Epidermal melanocyte (primary cell): ENCODE measurements around the gene ZNFX1.
"Not testable (repeated sequence)": the region's sequence is repeated elsewhere in the genome, so short reads cannot be mapped to it uniquely, and the experiment has no call there.

Experiments used
- DNase-seq: peaks from one replicate; pipeline ENCODE4 v3.0.0; 2011; ENCODE audit warnings: low spot score; ENCODE audit not compliant: insufficient read length

ZNFX1 gene

DNA sequence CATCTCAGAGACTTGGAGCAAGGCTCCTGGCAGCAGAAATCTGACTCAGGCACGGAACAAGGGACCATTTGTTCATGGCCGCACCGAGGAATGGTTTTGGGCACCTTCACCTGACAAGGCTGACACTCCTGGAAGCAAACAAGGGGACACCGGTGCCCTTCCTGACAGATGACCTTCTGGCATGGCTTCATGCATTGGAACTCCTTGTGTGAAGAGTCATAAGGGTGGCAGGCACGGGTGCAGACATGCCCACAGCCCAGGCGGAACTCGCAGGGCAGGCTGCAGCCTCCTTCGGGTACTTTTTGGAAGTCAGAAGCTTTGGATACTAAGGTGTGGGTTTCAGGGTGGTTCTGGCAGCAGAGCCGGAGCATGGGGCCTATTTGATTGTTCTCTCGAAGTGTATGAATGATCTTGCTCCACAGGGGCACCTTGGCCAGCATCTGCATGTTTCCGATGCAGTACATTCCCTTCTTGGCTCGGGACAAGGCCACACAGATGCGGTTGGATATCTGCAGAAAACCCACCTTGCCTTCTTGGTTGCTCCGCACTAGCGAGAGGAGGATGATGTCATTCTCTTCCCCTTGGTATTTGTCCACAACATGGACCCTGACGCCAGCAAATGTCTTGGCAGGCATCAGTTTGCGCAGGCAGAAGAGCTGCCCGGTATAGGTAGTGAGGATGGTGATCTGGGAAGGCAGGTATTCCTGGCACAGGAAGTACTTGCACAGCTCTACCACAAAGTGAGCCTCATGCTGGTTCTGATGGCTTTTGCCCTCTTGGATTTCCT is 28.8 kb downstream of the ZNFX1 start:
- DNase-seq, result no peak

DNA sequence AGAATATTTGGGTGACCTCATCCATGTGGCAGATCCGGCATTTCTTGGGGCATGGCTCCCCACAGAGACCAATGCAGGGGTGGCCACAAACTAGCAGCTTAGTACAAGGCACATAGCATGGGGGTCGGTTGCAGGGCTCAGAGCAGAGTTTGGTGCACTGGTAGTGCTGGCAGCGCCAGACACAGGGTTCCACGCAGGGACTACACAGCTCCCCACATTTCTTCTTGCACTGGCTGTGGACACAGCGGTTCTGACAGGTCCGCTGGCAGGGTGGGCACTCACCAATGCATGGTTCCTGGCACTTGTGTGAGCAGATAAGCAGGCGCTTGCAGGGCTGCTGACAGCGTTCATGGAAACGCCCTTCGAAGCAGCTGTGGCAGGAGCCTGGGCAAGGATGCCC is 29.6 kb downstream of the ZNFX1 start:
- no peak for DNase-seq

DNA sequence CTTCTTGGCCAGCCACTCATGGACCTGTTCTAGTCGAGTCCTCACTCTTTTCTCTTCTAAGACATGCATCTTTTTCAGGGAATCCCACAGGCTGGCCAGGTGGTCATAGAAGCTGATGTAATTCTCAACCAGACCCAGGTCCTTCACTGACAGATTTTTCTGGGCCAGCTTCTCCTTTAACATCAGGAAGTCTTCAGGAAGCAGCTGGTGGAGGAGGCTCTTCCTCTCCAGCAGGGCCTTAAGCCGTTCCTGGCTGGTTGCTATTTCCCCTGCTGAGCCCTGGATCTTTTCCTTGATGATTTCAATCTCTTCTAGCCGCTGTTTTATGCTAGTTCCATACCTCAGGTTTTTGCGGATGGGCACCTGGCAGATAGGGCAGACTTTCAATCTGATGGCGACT is 30.1 kb downstream of the ZNFX1 start:
- no peak for DNase-seq

- no peak for DNase-seq
Observed at GRCh38 chr20:49247169-49247723, 30.6 kb downstream of the ZNFX1 start.

DNA sequence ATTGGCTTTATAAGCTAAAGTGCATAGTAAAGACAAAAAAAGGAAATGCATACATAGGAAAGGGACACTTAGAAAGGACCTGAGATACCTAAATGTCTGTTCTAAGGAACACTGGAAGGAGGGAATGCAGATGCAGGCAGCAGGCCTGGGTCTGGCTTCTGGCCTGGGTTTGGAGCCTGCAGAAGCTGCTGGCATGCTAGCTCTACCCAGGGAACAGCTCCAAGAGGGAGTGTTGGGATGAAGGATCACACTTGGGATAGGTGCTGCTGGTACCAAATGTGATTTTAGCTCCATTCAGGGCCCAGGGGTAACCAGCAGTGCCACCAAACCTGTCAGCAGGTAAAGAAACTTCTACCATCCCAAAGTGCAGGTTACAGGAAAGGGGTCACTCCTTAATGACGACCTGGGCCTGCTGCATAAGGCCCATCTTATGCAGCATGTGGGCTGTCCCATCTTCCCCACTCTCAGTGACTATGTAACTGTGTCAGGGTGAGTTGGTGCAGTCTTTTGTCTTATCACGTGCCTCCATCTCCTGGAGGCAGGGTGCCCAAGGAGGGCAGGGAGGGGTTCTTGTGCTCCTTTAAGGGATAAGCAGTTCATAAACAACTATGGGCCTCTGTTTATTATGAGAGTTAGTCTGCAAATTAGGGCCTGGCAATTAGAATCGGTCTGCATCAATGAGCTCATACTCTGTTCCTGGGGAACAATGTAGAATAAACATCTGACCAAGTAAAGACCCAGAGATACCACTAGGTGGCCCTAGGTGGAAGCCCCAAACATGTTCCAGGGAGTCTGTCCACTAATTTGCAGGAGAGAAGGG is 31.7 kb downstream of the ZNFX1 start:
- DNase-seq, result peak; percentile 44

DNA sequence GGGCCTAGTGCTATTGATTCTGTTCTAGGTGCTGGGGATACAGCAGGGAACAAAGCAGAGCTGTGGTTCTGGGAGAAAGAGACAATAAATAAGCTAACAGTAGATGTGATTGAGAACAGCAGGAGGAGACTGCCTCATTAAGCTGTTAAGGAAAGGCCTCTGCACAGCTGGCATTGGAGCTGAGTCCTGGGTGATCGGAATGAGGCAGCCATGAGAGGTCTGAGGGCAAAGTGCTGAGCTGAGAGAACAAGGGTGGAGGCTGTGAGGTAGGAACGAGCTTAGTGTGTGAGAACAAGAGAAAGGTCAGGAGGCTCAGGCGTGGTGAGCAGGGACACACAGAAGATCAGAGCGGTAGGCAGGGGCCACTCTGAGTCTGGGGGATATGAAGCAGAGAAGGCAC is 40.3 kb downstream of the ZNFX1 start:
- no peak for DNase-seq

DNA sequence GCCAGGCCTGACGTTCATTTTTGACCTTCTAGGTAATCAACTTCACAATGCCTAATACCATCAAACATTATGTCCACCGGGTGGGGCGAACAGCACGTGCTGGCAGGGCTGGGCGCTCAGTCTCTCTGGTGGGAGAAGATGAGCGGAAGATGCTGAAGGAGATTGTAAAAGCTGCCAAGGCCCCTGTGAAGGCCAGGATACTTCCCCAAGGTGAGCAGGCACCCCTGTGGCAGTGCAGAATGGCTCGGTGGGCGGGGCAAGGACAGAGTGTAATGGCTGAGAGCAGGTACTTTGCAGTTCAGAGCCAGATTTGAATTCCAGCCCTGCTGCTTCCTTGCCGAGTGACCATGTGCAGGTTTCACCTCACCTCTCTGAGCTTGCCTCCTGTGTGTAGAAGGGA is 41.6 kb downstream of the ZNFX1 start:
- DNase-seq, result no peak

- DNase-seq, result no peak
Observed at GRCh38 chr20:49234831-49235230, 43.0 kb downstream of the ZNFX1 start.

DNA sequence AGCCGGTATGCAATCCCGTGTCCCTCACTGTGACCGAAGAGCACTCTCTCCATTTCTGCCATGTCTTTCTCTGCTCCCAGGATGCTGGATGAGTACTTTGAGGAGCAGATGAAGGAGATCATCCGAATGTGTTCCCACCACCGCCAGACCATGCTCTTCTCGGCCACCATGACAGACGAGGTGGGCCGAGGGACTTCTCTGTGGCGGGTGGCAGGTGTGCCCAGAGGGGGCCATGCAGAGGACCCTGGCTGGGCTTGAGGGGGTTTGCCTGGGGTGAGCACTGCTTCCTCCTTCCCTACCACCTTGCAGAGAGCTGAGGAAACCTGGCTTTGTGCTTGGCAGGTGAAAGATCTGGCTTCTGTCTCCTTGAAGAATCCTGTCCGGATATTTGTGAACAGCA is 44.6 kb downstream of the ZNFX1 start:
- DNase-seq, result no peak

DNA sequence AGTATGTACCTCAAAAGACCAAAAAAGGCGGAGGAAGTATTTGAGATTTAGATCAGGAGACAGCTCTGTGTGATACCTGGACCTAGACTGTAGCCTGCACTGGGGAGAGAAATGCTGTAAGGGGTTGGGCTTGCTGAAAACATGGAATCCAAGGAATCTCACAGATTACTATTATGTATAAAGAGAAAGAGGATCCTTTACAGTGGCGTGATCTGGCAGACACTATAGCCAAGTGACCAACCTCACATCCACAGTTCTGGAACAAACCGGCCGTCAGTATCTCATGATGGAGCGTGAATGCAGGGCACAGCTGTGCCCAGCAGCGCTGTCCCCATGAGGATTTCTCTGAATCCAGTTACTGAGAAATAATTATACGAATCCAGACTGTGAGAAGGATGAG is 46.4 kb downstream of the ZNFX1 start:
- no peak for DNase-seq

GRCh38 chr20:49230561-49231133 is 47.2 kb downstream of the ZNFX1 start:
- no peak for DNase-seq

DNA sequence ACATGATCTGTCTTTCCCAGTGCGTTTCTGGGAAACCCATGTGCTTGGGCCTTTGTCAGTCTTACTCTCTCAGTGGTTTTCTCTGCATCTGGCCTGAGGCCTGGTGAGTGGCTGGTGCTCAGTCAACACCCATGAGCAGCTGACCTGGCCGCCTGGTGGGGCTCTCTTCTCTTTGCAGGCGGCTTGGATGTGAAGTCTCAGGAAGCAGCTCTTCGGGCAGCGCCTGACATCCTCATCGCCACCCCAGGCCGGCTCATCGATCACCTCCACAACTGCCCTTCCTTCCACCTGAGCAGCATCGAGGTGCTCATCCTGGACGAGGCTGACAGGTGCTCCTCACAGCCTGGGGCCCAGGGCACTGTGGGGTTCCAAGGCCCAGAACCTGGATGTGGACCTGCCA is 47.8 kb downstream of the ZNFX1 start:
- DNase-seq, result no peak

DNA sequence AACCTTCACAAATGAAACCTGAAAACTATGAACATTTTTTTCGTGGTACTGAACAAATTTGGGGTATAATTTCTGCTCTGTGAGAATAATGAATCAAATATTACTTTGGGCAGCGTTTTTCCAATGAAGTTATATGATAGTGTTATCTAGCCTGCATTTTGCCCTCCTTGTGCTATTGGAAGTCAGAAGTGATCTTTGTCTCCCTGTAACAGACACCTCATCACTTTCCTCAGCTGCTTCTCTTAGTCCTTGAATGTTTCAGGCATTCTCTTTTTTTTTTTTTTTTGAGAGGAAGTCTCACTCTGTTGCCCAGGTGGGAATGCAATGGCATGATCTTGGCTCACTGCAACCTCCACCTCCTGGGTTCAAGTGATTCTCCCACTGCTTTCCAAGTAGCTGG is 48.5 kb downstream of the ZNFX1 start:
- DNase-seq, result no peak

DNA sequence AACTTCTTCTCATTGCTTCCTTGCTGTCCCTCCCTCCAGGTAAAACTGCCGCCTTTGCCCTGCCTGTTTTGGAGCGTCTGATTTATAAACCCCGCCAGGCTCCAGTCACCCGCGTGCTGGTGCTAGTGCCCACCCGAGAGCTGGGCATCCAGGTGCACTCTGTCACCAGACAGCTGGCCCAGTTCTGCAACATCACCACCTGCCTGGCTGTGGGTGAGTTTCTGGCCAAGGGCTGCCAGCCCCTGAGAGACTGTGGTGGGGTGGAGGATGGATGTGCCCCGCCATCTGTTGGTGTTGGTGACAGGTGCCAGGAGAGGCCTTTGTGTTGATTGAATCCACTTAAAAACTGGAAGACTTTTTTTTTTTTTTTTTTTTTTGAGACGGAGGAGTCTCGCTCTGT is 49.2 kb downstream of the ZNFX1 start:
- DNase-seq, result no peak

- no peak for DNase-seq
Observed at GRCh38 chr20:49225896-49226295, 52.0 kb downstream of the ZNFX1 start.

- DNase-seq, result no peak
Observed at GRCh38 chr20:49219924-49220831, 57.7 kb downstream of the ZNFX1 start.

DNA sequence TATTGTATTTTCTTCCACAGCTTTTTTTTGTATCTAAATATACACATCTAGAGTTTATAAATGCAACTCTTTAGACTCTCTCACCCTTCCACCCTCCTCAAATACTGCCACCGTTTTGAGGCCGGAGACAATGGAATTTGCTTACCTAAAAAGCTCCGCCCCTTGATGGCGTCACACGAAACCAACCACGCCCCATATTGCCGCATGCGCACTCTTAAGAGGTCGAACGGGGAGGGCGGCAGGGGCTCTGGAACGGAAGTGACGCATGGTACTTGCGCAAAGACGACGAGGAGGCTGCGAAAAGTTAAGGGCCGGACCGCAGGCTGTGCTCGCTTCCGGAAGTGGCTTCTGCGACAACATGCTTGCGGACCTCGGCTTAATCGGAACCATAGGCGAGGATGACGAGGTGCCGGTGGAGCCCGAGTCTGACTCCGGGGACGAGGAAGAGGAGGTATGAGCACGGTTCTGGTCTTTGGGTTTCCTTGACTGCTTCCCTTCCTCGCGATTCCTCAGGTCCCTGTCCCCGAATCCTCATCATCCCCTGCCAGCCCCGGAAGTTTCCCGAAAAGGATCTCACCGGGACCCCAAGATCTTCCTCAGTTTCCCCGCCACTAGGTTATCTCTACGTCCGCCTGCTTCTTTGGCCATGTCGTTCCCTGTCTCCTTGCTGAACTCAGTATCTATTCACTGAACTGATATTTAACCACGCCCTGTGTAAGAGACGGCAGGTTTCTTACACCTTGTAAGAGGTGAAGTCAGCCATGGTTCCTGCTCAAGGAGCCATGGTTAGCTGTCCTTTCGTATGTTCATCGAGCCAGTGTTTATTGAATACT is 58.5 kb downstream of the ZNFX1 start, which contains the start of gene DDX27:
Gene DDX27, plus strand, starts transcription at position 326 of the 833 bp plus-strand sequence. Its CDS starts 33 bp downstream, at position 359.
- peak; percentile 85 for DNase-seq

DNA sequence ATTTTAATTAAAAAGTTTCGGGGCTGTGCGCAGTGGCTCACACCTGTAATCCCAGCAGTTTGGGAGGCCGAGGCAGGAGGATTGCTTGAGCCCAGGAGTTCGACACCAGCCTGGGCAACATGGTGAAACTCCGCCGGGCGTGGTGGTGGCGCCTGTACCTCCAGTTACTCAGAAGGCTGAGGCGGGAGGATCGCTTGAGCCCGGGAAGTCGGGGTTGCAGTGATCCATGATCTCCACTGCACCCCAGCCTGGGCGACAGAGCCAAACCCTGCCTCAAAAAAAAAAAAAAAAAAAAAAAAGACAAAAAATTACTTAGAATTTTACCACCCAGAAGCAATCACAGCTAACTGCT is 59.1 kb downstream of the ZNFX1 start:
- not testable (repeated sequence) for DNase-seq

DNA sequence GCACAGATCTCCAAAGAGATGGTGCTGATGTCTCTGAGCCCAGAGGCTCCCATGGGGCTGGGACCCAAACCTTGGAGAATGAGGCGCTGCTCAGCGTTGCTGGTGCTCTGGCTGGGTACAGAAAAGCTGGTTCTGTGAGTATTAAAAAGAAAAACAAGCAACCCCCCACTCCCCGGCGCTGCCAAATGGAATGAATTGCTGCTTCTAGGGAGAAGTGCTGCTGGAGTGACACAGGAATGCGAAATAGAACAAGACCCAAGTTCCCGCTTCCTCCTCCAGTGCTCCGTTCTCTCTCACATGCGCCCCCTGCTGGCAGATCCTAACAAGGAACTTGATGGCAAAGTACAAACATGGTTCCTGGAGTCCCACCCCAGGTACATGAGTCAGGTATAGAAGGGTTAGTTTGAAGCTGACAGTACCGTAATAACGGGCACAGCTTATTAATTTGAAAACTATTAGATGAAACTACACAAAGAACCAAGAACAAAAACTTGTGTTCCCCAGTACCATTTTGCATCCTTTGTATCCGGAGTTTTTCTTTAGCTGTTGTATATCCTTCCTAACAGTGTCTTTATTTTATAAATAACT is 60.8 kb downstream of the ZNFX1 start:
- DNase-seq, result peak; percentile 29

DNA sequence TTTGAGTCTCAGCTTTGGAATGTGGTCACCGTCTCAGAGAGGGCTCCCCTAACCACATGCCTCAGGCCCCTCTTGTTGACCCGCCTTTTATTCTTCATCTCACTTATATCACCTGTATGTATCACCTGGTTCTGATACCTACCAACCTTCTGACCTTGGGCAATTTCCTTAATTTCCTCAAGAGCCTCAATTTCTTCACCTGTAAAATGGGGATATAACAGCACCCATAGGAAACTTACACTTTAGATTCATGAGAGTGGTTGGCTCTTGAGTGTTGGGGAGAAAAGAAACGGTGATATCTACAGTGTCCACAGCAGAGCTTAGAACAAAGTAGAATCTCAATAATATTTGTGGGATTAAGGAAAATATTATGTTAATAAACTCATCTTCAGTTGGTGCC is 62.6 kb downstream of the ZNFX1 start:
- no peak for DNase-seq
